ENCODE measurements around the gene UGT2B28. TPM values are rescaled to one million over a fixed set of nuclear protein-coding genes. Genes with fewer than 3 reads are reported as not detected.
"Not testable (repeated sequence)": the region's sequence is repeated elsewhere in the genome, so short reads cannot be mapped to it uniquely, and the experiment has no call there.

Gene UGT2B28
- not detected in 2 replicates for polyA plus RNA-seq (2011; rRNA removed)
- not detected in 2 replicates for polyA minus RNA-seq (2011; rRNA and poly(A)+ RNA removed)

DNA sequence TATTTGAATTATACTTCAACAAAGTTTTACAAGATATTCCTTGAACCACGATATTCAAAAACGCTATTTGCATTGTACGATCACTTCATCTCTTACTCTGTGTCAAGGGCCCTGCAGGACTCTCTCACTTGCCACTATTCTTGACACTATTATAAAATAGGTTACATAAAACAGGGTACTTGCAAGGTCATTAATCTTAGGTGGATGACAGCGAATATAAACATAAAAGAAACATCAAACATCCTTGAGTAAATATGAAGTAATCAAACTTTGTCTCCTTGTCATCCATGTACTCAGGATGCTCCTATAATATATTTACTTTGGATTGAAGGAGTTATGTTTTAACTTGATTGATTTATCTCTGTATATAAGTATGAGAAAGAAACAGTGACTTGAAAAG is at the start of gene UGT2B28:
UGT2B28 (plus strand) TSS at position 395 of the 400 bp plus-strand sequence. CDS start 26 bp downstream, outside the sequence.
- POLR2A ChIA-PET; H3K4me3 ChIP-seq (ENCODE audit: low read depth, low read length); DNase-seq (ENCODE audit: low read depth); H3K27me3 ChIP-seq (ENCODE audit: control insufficient read depth, insufficient read depth, low read length); H3K36me3 ChIP-seq (ENCODE audit: control insufficient read depth, insufficient read depth, low read length); CTCF ChIA-PET: not testable (repeated sequence)

DNA sequence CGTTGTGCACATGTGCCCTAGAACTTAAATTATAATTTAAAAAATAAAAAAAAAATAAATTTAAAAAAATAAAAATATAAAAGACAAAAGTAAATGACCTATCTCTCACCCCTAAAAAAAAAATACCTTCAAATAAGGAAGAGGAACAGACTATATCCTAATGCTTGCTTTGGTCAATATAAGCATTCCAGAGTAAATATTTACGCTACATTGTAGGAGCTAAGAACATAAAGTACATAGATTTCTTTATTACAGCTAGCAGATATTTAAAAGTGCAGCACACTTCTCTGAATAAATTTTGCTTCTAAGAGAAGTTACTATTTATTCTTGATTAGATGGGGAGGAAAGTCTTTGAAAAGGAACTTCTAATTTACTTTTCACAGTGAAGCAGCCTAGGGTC is 41.2 kb upstream of the UGT2B28 start:
- no peaks in the 10 kb centered on the region for H3K36me3 ChIP-seq (ENCODE audit: control insufficient read depth, insufficient read depth, low read length)
- DNase-seq (ENCODE audit: low read depth), result no peak
- no peaks in the 10 kb centered on the region for H3K27me3 ChIP-seq (ENCODE audit: control insufficient read depth, insufficient read depth, low read length)
- TF ChIP-seq, protein P1, sequence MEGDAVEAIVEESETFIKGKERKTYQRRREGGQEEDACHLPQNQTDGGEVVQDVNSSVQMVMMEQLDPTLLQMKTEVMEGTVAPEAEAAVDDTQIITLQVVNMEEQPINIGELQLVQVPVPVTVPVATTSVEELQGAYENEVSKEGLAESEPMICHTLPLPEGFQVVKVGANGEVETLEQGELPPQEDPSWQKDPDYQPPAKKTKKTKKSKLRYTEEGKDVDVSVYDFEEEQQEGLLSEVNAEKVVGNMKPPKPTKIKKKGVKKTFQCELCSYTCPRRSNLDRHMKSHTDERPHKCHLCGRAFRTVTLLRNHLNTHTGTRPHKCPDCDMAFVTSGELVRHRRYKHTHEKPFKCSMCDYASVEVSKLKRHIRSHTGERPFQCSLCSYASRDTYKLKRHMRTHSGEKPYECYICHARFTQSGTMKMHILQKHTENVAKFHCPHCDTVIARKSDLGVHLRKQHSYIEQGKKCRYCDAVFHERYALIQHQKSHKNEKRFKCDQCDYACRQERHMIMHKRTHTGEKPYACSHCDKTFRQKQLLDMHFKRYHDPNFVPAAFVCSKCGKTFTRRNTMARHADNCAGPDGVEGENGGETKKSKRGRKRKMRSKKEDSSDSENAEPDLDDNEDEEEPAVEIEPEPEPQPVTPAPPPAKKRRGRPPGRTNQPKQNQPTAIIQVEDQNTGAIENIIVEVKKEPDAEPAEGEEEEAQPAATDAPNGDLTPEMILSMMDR (IDR thresholded peaks at IDR 0.05; ENCODE audit: insufficient read depth, low read depth, low read length), result no peak
- no peak overlapping the region for H3K4me3 ChIP-seq (ENCODE audit: low read depth, low read length)
- CTCF ChIA-PET, result no interaction called here
- POLR2A ChIA-PET, result no interaction called here

DNA sequence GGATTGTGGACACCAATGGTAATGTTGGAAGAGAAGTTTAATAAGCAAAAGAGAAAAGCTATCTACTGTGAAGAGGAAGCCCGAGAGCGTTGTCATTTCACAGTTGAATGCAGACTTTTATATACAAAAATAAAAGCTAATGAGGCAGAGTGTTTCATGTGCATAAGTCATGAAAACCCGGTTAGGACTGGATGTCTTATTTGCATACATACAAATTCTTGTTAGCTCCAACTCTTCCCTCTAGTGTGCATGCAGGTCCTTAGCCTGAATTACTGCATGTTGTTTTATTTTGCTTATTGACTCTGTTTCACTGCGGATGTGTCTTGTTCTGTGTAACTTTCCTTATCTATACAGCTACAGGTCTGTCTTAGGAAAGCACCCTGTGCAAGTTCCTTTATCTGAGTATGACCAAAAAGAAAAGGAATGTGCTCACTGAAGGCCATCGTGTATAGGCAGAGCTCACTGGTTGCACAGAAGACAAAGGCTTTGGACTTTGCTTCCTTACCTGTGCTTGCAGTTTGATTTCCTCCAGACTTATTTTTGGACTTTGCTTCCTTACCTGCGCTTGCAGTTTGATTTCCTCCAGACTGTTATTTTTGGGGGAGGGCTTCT is 40.6 kb upstream of the UGT2B28 start:
- POLR2A ChIA-PET, result no interaction called here
- CTCF ChIA-PET, result no interaction called here
- Histone ChIP-seq H3K27me3 (ENCODE audit: control insufficient read depth, insufficient read depth, low read length) (no peaks in the 10 kb centered on the region), H3K36me3 (ENCODE audit: control insufficient read depth, insufficient read depth, low read length) (no peaks in the 10 kb centered on the region), H3K4me3 (ENCODE audit: low read depth, low read length) (no peak overlapping the region)
- TF ChIP-seq, protein P1 (IDR thresholded peaks at IDR 0.05; ENCODE audit: insufficient read depth, low read depth, low read length), result no peak
- DNase-seq (ENCODE audit: low read depth), result no peak

DNA sequence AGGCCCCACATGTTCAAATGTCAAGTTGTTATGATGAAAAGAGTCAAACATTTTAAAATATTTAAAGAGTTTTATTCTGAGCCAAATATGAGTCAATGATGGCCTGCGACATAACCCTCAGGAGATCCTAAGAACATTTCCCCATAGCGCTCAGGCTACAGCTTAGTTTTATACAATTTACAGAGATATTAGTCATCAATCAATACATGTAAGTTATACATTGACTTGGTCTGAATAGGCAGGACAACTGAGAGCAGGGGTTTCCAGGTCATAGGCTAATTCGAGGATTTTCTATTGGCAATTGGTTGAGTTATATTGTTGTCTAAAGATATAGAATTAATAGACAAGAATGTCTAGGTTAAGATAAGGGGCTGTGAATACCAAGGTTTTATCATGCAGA is 39.5 kb upstream of the UGT2B28 start:
- H3K4me3 ChIP-seq (ENCODE audit: low read depth, low read length); POLR2A ChIA-PET; H3K36me3 ChIP-seq (ENCODE audit: control insufficient read depth, insufficient read depth, low read length); CTCF ChIA-PET; DNase-seq (ENCODE audit: low read depth); H3K27me3 ChIP-seq (ENCODE audit: control insufficient read depth, insufficient read depth, low read length): not testable (repeated sequence)

DNA sequence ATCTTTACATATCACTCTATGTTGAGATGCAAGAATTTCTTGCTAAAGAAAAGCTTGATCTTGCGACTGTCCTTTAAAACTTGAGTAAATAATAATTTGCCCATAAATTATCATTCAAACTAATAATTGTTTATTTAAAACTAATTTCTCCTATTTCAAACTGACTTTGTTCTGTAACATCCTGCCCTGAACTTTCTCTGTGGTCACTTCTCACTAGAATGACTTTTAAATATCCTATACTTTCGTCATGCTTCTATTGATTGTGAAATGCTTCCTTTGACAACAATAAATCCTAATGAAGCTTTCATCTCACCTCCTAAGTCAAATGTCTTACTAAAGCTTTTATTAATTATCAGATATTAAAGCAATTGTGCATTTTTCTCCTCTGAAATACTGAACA is 38.5 kb upstream of the UGT2B28 start:
- DNase-seq (ENCODE audit: low read depth); H3K36me3 ChIP-seq (ENCODE audit: control insufficient read depth, insufficient read depth, low read length); CTCF ChIA-PET; H3K4me3 ChIP-seq (ENCODE audit: low read depth, low read length); POLR2A ChIA-PET; H3K27me3 ChIP-seq (ENCODE audit: control insufficient read depth, insufficient read depth, low read length): not testable (repeated sequence)

DNA sequence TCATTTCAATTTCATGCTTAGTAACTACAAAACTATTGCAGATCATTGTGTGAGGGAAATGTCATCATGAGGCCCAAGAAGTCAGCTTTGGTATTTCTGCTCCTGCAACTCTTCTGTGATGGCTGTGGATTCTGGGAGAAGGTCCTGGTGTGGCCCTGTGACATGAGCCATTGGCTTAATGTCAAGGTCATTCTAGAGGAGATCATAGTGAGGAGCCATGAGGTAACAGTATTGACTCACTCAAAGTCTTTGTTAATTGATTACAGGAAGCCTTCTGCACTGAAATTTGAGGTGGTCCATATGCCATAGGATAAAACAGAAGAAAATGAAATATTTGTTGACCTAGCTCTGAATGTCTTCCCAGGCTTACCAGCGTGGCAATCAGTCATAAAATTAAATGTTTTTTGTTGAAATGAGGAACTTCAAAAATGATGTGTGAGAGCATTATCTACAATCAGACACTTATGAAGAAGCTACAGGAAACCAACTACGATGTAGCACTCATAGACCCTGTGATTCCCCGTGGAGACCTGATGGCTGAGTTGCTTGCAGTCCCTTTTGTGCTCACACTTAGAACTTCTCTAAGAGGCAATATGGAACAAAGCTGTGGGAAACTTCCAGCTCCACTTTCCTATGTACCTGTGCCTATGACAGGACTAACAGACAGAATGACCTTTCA is 37.6 kb upstream of the UGT2B28 start:
- CTCF ChIA-PET; POLR2A ChIA-PET; H3K27me3 ChIP-seq (ENCODE audit: control insufficient read depth, insufficient read depth, low read length); H3K4me3 ChIP-seq (ENCODE audit: low read depth, low read length); DNase-seq (ENCODE audit: low read depth); H3K36me3 ChIP-seq (ENCODE audit: control insufficient read depth, insufficient read depth, low read length): not testable (repeated sequence)

DNA sequence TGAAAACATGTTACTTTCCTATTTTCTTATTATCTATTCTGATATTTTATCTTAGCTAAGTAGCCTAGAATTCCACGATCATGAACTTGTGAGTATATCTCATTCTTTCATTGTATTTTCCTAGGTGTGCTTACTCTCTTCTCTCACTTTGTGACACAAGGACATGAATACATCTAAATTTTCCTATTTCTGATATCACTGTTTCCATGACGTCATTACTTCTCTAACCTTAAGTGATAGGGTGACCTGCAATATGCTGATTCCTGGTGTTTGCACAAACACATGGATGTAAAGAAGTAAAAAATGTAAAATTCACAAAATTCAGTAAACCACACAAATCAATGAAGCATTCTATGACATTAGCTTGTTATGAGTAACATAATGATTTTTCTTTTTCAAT is 29.4 kb upstream of the UGT2B28 start:
- H3K4me3 ChIP-seq (ENCODE audit: low read depth, low read length); POLR2A ChIA-PET; H3K27me3 ChIP-seq (ENCODE audit: control insufficient read depth, insufficient read depth, low read length); CTCF ChIA-PET; H3K36me3 ChIP-seq (ENCODE audit: control insufficient read depth, insufficient read depth, low read length); DNase-seq (ENCODE audit: low read depth): not testable (repeated sequence)

DNA sequence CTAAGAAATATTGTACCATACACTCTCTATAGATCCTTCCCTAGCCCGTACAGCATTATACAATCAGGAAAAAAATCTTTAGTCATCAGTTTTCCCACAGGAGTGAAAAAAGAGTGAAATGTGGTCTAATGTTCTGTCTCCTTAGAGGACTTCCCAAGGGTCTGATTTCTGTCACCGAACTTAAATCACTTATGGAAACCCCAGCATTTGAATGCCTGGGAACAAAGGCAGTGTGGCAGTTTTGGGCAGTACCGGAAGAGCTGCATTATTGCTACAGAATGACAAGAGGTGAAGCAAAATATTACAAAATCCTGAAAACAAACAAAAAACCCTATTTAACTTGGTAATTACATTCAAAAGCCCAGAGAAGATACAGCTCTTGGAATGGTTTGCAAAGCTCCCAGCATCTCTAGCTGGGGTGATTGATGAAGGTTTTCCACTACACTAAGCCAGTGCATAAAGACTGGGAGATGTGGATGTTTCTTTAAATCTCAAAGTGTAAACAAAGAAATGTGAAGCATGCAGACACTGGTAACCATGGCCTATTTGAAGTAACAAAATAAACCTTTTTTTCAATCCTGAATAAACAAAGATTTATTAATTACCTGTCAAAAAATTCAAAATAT is 27.0 kb upstream of the UGT2B28 start:
- H3K4me3 ChIP-seq (ENCODE audit: low read depth, low read length); POLR2A ChIA-PET; H3K36me3 ChIP-seq (ENCODE audit: control insufficient read depth, insufficient read depth, low read length); H3K27me3 ChIP-seq (ENCODE audit: control insufficient read depth, insufficient read depth, low read length); CTCF ChIA-PET; DNase-seq (ENCODE audit: low read depth): not testable (repeated sequence)

DNA sequence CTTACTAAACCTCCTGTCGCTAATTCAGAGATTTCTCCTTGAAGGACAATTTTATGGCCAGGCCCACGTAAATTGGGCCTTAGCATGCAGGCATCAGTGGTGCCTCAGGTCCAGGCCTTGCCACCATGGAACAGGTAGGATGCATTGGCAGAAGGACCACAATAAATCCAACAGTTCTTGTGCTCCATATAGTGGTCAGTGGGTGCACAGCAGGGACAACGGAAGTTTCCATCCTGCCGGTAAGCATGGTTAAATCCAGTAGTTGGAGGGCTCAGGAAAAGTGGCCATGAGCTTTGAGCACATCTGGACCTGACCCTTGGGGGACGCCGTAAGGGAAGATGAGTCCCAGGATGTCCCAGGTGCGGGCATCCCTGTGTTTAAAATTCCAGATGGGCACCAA is 11.7 kb upstream of the UGT2B28 start:
- DNase-seq (ENCODE audit: low read depth), result not testable (repeated sequence)

DNA sequence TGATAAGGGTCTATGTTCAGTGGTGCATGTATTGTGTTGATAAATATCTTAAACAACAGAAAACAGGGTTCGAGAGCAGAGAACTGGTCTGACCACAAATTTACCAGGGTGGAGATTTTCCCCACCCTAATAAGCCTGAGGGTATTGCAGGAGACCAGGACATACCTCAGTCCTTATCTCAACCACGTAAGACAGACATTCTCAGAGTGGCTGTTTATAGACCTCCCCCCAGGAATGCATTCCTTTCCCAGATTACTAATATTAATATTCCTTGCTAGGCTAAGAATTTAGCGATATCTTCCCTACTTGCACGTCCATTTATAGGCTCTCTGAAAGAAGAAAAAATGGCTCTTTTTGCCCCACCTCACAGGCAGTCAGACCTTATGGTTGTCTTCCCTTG is 16.1 kb downstream of the UGT2B28 start:
- POLR2A ChIA-PET, CTCF ChIA-PET: not testable (repeated sequence)

More for the DNA sequence above, 11.7 kb upstream of the UGT2B28 start:
- H3K36me3 ChIP-seq (ENCODE audit: control insufficient read depth, insufficient read depth, low read length); CTCF ChIA-PET; POLR2A ChIA-PET; H3K27me3 ChIP-seq (ENCODE audit: control insufficient read depth, insufficient read depth, low read length); H3K4me3 ChIP-seq (ENCODE audit: low read depth, low read length): not testable (repeated sequence)

DNA sequence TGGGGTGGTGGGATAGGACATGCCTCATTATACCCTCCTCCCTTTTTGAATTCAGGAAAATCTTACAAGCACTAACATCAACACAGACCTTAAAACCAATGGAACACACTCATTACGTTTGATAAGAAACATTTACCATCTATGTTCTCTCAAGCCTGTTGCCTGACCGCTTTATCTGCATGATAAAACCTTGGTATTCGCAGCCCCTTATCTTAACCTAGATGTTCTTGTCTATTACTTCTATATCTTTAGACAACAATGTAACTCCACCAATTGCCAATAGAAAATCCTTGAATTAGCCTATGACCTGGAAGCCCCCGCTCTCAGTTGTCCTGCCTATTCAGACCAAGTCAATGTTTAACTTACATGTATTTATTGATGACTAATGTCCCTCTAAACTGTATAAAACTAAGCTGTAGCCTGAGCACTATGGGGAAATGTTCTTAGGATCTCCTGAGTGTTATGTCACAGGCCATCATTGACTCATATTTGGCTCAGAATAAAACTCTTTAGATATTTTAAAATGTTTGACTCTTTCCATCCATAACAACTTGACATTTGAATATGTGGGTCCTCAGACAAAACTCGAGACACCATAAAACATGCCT is 28.3 kb downstream of the UGT2B28 start:
- DNase-seq (ENCODE audit: low read depth); POLR2A ChIA-PET; H3K4me3 ChIP-seq (ENCODE audit: low read depth, low read length); H3K36me3 ChIP-seq (ENCODE audit: control insufficient read depth, insufficient read depth, low read length); H3K27me3 ChIP-seq (ENCODE audit: control insufficient read depth, insufficient read depth, low read length); CTCF ChIA-PET: not testable (repeated sequence)

More for the DNA sequence above, 16.1 kb downstream of the UGT2B28 start:
- DNase-seq (ENCODE audit: low read depth); H3K27me3 ChIP-seq (ENCODE audit: control insufficient read depth, insufficient read depth, low read length); H3K36me3 ChIP-seq (ENCODE audit: control insufficient read depth, insufficient read depth, low read length); H3K4me3 ChIP-seq (ENCODE audit: low read depth, low read length): not testable (repeated sequence)

Measured in BJ (cell line).